HepG2 (cell line): ENCODE data around the gene ZSCAN26. TPM values are rescaled to one million over a fixed set of nuclear protein-coding genes. Genes with fewer than 3 reads are reported as not detected.

Experiments used
- ATF1 ChIP-seq: IDR thresholded peaks from 2 replicates; pipeline ENCODE4 v1.6.1; 2016; ENCODE audit warnings: mild to moderate bottlenecking, control low read depth
- ATM ChIP-seq: fragments of 450-650 bp; IDR thresholded peaks from 2 replicates; pipeline ENCODE4 v1.7.1; 2017; ENCODE audit warnings: mild to moderate bottlenecking, borderline replicate concordance
- ATRX ChIP-seq: sonication (generic); formaldehyde crosslinking; IDR thresholded peaks from 2 replicates; pipeline ENCODE4 v1.4.0; 2020; ENCODE audit warnings: missing genetic modification reagents, borderline replicate concordance
- CERS6 ChIP-seq: sonication (generic); formaldehyde crosslinking; IDR thresholded peaks from 2 replicates; pipeline ENCODE4 v1.5.0; 2020; ENCODE audit warnings: missing genetic modification reagents
- GZF1 ChIP-seq: sonication (generic); formaldehyde crosslinking; IDR thresholded peaks from 2 replicates; pipeline ENCODE4 v1.5.1; 2020; ENCODE audit warnings: mild to moderate bottlenecking, missing genetic modification reagents
- HNF1A ChIP-seq, 2 experiments: sonication (generic) in 1 of 2; formaldehyde crosslinking in 1 of 2; IDR thresholded peaks; 2 replicates each; pipeline versions ENCODE4 v1.4.0 to v1.6.1; 2016 to 2020; ENCODE audit warnings: borderline replicate concordance in 1 of 2, low read depth in 1 of 2, mild to moderate bottlenecking in 1 of 2, missing genetic modification reagents in 1 of 2
- RFX5 ChIP-seq: IDR thresholded peaks from 2 replicates; pipeline ENCODE4 v1.6.1; 2011; ENCODE audit warnings: low read depth, low read length, improper control_type of control experiment
- SP1 ChIP-seq, 2 experiments: fragments of 450-650 bp in 1 of 2; sonication (generic) in 1 of 2; formaldehyde crosslinking in 1 of 2; IDR thresholded peaks; 2 replicates each; pipeline versions ENCODE4 v1.4.0 to v1.6.1; 2016 to 2020; ENCODE audit warnings: missing genetic modification reagents in 1 of 2
- ZHX1 ChIP-seq: sonication (generic); formaldehyde crosslinking; IDR thresholded peaks from 2 replicates; pipeline ENCODE4 v1.8.1; 2022; ENCODE audit warnings: low read depth, mild to moderate bottlenecking, missing genetic modification reagents
- ZNF124 ChIP-seq: sonication (generic); formaldehyde crosslinking; IDR thresholded peaks from 2 replicates; pipeline ENCODE4 v1.4.0; 2020; ENCODE audit warnings: missing genetic modification reagents
- ZNF468 ChIP-seq: sonication (generic); formaldehyde crosslinking; IDR thresholded peaks from 2 replicates; pipeline ENCODE4 v1.8.0; 2022; ENCODE audit warnings: mild to moderate bottlenecking, moderate library complexity, missing genetic modification reagents
- ZNF724P ChIP-seq: sonication (generic); formaldehyde crosslinking; IDR thresholded peaks from 2 replicates; pipeline ENCODE4 v1.8.0; 2022; ENCODE audit warnings: missing genetic modification reagents, borderline replicate concordance
- ZNF784 ChIP-seq: sonication (generic); formaldehyde crosslinking; IDR thresholded peaks from 2 replicates; pipeline ENCODE4 v1.5.1; 2020; ENCODE audit warnings: missing genetic modification reagents, mild to moderate bottlenecking, borderline replicate concordance
- ZXDC ChIP-seq: sonication (generic); formaldehyde crosslinking; IDR thresholded peaks from 2 replicates; pipeline ENCODE4 v1.5.0; 2020; ENCODE audit warnings: mild to moderate bottlenecking, missing genetic modification reagents
- polyA plus RNA-seq, 8 experiments: library from polyadenylated mRNA; depleted of rRNA in 3 of 8; stranded (reverse) in 7 of 8; unstranded in 1 of 8; fragments of >200 nt; fragmentation: Illumina TruSeq in 4 of 8; extraction: Trizol in 4 of 8; gene quantifications; 2 replicates each; pipeline versions ENCODE4 v1.2.1 to v1.2.3, GENCODE V29; 2011 to 2016; ENCODE audit warnings: low read depth in 4 of 8, missing spikeins in 1 of 8, mixed read lengths in 1 of 8; ENCODE audit not compliant: insufficient read depth in 1 of 8
- total RNA-seq, 5 experiments: library from RNA; depleted of rRNA; stranded (reverse); fragments of >200 nt; fragmentation: Illumina TruSeq; extraction: Trizol; gene quantifications; 2 replicates each; pipeline ENCODE4 v1.2.3, GENCODE V29; 2016; ENCODE audit warnings: low read depth in 1 of 5

ZSCAN26 gene
- total and polyA plus RNA-seq, 2 of the 13 experiments (the other 11 are each of a cell fraction or from before 2014, with no cell fraction given) = 12.0 to 15.6 TPM

GRCh38 chr6:28266962-28267694 is at the start of gene ZSCAN26 (continued):
- TF ChIP-seq HNF1A (IDR thresholded peaks at IDR 0.05; ENCODE audit: low read depth) (no peak), HNF1A (CRISPR knock-in tag; IDR thresholded peaks at IDR 0.05; ENCODE audit: borderline replicate concordance) (0 out of 2 replicates have a peak, but pooled peaks have one; percentile 54), SP1 (IDR thresholded peaks at IDR 0.05) (no peak), SP1 (CRISPR knock-in tag; IDR thresholded peaks at IDR 0.05) (peak; percentile 59), RFX5 (no peak), ATM (no peak), ZXDC (CRISPR knock-in tag) (no peak), CERS6 (no peak), ATF1 (no peak; the same call in 1 of the 2 replicates), ZNF468 (CRISPR knock-in tag) (no peak), ZNF784 (CRISPR knock-in tag) (peak; percentile 63; the same call in 1 of the 2 replicates), GZF1 (CRISPR knock-in tag) (peak; percentile 85), ATRX (CRISPR knock-in tag) (no peak), ZNF124 (CRISPR knock-in tag) (no peak; the same call in 1 of the 2 replicates), ZHX1 (CRISPR knock-in tag) (no peak), ZNF724P (CRISPR knock-in tag) (no peak; the same call in 1 of the 2 replicates)
